Esophagus muscularis mucosa (tissue), 4 donors: ENCODE data around the gene TENM3.

ENCODE experiments used
- EP300 ChIP-seq: sonication (generic); formaldehyde crosslinking; IDR thresholded peaks from one replicate; pipeline ENCODE4 v1.6.1; 2017; ENCODE audit warnings: antibody characterized with exemption
- POLR2AphosphoS5 ChIP-seq, 2 donors: sonication (generic); formaldehyde crosslinking; IDR thresholded peaks; one replicate each; pipeline ENCODE4 v1.6.1; 2017; ENCODE audit warnings: antibody characterized with exemption in 2 of 2
- TF ChIP-seq, protein P1 (sequence below), 3 experiments: fragments of 200-600 bp in 2 of 3; fragments of 450-650 bp in 1 of 3; sonication (generic) in 2 of 3; IDR thresholded peaks; one replicate each; pipeline ENCODE4 v1.5.1; 2017 to 2019; ENCODE audit warnings: antibody characterized with exemption in 3 of 3, mild to moderate bottlenecking in 2 of 3, moderate library complexity in 1 of 3

DNA sequence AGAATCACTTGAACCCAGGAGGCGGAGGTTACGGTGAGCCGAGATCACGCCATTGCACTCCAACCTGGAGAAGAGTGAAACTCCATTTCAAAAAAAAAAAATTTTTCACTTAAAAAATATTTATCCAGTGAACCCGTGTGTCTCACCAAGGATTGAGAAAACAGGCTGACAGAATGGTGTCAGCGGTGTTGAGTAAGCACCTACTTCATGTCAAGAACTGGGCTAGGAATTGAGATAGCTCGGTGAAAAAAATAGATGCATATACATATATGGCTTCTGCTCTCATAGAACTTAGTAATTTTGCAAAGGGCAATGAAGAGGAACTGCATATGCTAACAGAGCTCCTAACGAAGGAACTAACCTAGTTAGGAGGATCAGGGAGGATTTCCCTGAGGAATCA, 297.3 kb downstream of the TENM3 start:
- TF ChIP-seq, protein P1, sequence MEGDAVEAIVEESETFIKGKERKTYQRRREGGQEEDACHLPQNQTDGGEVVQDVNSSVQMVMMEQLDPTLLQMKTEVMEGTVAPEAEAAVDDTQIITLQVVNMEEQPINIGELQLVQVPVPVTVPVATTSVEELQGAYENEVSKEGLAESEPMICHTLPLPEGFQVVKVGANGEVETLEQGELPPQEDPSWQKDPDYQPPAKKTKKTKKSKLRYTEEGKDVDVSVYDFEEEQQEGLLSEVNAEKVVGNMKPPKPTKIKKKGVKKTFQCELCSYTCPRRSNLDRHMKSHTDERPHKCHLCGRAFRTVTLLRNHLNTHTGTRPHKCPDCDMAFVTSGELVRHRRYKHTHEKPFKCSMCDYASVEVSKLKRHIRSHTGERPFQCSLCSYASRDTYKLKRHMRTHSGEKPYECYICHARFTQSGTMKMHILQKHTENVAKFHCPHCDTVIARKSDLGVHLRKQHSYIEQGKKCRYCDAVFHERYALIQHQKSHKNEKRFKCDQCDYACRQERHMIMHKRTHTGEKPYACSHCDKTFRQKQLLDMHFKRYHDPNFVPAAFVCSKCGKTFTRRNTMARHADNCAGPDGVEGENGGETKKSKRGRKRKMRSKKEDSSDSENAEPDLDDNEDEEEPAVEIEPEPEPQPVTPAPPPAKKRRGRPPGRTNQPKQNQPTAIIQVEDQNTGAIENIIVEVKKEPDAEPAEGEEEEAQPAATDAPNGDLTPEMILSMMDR (IDR thresholded peaks at IDR 0.05) = no peak
- TF ChIP-seq POLR2AphosphoS5 (IDR thresholded peaks at IDR 0.05) = no peak
- TF ChIP-seq EP300 = no peak
